Stimulated activated naive CD4-positive, alpha-beta T cell (primary cell): ENCODE data around the gene SYNPO2.
"Not testable (repeated sequence)": the region's sequence is repeated elsewhere in the genome, so short reads cannot be mapped to it uniquely, and the experiment has no call there.

Experiments
- DNase-seq, 6 experiments: peaks; one replicate each; lab custom pipeline; 2025; lab: John Stamatoyannopoulos, UW

Gene SYNPO2

GRCh38 chr4:119067125-119067524 is 178.5 kb downstream of the SYNPO2 start:
- DNase-seq = not testable (repeated sequence)

- not testable (repeated sequence) for DNase-seq
Measured at GRCh38 chr4:119067670-119068360, 179.2 kb downstream of the SYNPO2 start.

GRCh38 chr4:119068529-119068962 is 179.9 kb downstream of the SYNPO2 start:
- DNase-seq = peak in 1 of 6 experiments; percentile 28

- no peak for DNase-seq
Measured at GRCh38 chr4:119070301-119070700, 181.6 kb downstream of the SYNPO2 start.

- no peak for DNase-seq
Measured at GRCh38 chr4:119080721-119081541, 192.3 kb downstream of the SYNPO2 start.

- no peak for DNase-seq
Measured at GRCh38 chr4:119081542-119081859, 192.8 kb downstream of the SYNPO2 start.

- no peak for DNase-seq
Measured at GRCh38 chr4:119081943-119082342, 193.3 kb downstream of the SYNPO2 start.

- DNase-seq = no peak
Measured at GRCh38 chr4:119082661-119083060, 194.0 kb downstream of the SYNPO2 start.

GRCh38 chr4:119084513-119084912 is 195.9 kb downstream of the SYNPO2 start:
- DNase-seq = no peak

- no peak for DNase-seq
Measured at GRCh38 chr4:119087121-119087520, 198.5 kb downstream of the SYNPO2 start.

- no peak for DNase-seq
Measured at GRCh38 chr4:119087656-119088055, 199.0 kb downstream of the SYNPO2 start.

- no peak for DNase-seq
Measured at GRCh38 chr4:119093042-119093827, 204.6 kb downstream of the SYNPO2 start.

GRCh38 chr4:119097282-119097900 is 208.7 kb downstream of the SYNPO2 start:
- DNase-seq = no peak

GRCh38 chr4:119098306-119098705 is 209.7 kb downstream of the SYNPO2 start:
- no peak for DNase-seq

GRCh38 chr4:119099227-119099810 is 210.7 kb downstream of the SYNPO2 start:
- DNase-seq = no peak

- DNase-seq = no peak
Measured at GRCh38 chr4:119100655-119101054, 212.0 kb downstream of the SYNPO2 start.

- no peak for DNase-seq
Measured at GRCh38 chr4:119103263-119103662, 214.6 kb downstream of the SYNPO2 start.

GRCh38 chr4:119104644-119105273 is 216.1 kb downstream of the SYNPO2 start:
- no peak for DNase-seq

GRCh38 chr4:119105605-119106004 is 217.0 kb downstream of the SYNPO2 start:
- DNase-seq = no peak

- no peak for DNase-seq
Measured at GRCh38 chr4:119106036-119107000, 217.7 kb downstream of the SYNPO2 start.
